ENCODE results near the gene FAM107A. TPM values are rescaled to one million over a fixed set of nuclear protein-coding genes. Genes with fewer than 3 reads are reported as not detected.

FAM107A gene
- total RNA-seq, 1 donor from 2014 or later: not detected

DNA sequence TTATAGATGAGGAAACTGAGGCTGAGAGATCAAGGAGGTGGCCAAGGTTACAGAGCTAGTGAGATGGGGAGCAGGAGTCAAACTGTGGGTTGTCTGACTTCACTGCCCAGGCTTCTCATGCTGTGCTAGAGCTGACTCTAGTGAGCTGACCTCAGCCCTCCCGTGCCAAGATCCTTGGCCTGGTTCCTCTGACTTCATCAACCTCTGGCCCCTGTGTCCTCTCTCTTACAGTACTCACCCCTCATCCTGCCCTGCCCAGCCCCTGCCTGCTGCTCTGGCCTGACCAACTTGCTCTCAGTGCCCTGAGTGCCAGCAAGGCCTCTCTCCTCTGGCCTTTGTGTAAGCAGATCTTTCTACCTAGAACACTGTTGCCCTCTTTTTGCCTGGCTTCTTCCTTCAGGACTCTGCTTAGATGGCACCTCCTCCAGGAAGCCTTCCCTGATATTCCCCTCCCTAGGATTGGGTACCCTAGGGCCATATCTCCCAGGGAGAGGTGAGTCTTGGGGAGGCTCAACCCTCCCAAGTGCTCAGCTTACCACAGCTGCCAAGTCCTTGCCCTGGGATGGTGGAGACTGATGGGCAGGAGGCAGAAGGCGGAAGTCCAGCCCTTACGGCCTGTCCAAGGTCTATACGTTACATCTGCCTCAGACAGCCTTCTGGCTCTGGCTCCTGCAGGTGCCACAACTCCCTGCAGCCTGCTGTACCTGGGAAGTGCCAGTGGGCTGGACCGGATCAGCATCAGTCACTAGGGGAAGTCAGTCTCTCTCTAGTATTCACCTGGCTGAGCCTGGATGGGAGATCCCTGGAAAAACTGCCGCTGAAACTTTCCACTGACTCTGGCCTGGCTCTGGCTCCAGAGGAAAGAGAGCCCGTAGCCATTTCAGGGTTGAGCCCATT is 36.3 kb upstream of the FAM107A start:
- peaks cover 16% of the 10 kb centered on the region for H3K4me1 Mint-ChIP-seq (ENCODE audit: unreplicated experiment)
- no peaks in the 10 kb centered on the region for H3K36me3 Mint-ChIP-seq (ENCODE audit: unreplicated experiment)
- no peak for DNase-seq (ENCODE audit: extremely low spot score, unreplicated experiment)
- H3K27me3 Mint-ChIP-seq (ENCODE audit: unreplicated experiment): no peaks in the 10 kb centered on the region
- TF ChIP-seq, protein P1, sequence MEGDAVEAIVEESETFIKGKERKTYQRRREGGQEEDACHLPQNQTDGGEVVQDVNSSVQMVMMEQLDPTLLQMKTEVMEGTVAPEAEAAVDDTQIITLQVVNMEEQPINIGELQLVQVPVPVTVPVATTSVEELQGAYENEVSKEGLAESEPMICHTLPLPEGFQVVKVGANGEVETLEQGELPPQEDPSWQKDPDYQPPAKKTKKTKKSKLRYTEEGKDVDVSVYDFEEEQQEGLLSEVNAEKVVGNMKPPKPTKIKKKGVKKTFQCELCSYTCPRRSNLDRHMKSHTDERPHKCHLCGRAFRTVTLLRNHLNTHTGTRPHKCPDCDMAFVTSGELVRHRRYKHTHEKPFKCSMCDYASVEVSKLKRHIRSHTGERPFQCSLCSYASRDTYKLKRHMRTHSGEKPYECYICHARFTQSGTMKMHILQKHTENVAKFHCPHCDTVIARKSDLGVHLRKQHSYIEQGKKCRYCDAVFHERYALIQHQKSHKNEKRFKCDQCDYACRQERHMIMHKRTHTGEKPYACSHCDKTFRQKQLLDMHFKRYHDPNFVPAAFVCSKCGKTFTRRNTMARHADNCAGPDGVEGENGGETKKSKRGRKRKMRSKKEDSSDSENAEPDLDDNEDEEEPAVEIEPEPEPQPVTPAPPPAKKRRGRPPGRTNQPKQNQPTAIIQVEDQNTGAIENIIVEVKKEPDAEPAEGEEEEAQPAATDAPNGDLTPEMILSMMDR (IDR thresholded peaks at IDR 0.05): no peak
- no peak overlapping the region for H3K27ac Mint-ChIP-seq (ENCODE audit: unreplicated experiment)
- no peak overlapping the region for H3K4me3 Mint-ChIP-seq (ENCODE audit: unreplicated experiment)
- H3K9me3 Mint-ChIP-seq (ENCODE audit: unreplicated experiment): no peaks in the 10 kb centered on the region

DNA sequence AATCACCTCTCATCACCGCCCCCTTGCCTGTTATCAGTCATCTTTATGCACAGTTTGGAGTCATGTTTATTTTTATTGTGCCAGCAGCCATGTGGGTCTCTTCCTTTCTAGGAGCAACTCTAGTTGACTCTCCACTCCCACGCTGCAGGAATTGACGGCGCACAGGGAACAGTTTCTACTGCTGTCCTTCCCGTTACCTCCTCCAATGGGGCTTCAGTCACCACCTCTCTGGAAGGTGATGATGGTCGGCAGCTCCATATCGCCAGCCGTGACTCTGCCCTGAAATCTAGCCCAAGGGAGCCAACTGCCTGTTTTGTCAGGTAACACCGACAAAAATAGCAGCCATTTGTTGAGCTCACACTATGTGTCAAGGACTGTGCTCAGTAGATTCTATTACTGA is 35.6 kb upstream of the FAM107A start:
- TF ChIP-seq, protein P1 (IDR thresholded peaks at IDR 0.05): no peak
- Mint-ChIP-seq H3K4me1 (ENCODE audit: unreplicated experiment) (peaks cover 11% of the 10 kb centered on the region), H3K27me3 (ENCODE audit: unreplicated experiment) (no peaks in the 10 kb centered on the region), H3K9me3 (ENCODE audit: unreplicated experiment) (no peaks in the 10 kb centered on the region), H3K27ac (ENCODE audit: unreplicated experiment) (no peak overlapping the region), H3K4me3 (ENCODE audit: unreplicated experiment) (no peak overlapping the region), H3K36me3 (ENCODE audit: unreplicated experiment) (no peaks in the 10 kb centered on the region)
- DNase-seq (ENCODE audit: extremely low spot score, unreplicated experiment): no peak

DNA sequence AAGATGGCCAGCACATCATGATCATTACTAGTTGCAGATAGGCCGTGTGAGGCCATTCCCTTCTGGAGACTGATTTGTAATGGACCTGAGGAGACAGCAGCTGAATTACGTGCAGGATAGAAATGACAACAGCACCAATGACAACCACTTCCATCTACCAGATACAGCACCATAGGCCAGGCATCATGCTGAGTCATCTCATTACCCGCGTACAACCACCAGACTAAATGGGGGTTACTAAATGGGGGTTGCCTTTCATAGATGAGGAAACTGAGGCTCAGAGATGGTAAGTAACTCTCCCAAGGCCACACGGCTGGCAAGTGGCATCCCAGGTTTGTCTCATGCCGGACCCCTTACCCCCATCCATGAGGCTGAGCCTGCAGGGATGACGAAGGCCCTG is 32.8 kb upstream of the FAM107A start:
- no peaks in the 10 kb centered on the region for H3K36me3 Mint-ChIP-seq (ENCODE audit: unreplicated experiment)
- peaks cover 4% of the 10 kb centered on the region for H3K9me3 Mint-ChIP-seq (ENCODE audit: unreplicated experiment)
- peaks cover 11% of the 10 kb centered on the region for H3K27me3 Mint-ChIP-seq (ENCODE audit: unreplicated experiment)

DNA sequence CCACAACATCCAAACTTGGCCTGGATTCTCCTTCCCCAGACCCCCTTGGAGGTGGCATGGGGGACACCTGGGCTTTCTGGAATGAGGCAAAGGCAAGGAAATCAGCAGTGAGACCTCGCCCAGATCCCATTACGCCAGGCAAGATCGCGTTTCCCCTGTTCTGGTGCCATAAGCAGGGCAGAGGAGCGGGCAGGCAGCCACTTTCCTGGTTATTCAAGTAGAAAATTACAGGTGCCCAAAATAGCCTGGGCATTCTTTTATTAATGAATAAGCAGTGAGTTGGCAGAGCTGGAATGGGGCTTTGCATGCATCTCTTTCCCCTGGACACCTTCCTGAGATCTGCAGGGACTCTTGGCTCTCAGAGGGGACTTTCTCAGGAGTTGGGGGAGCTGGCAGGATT is 31.5 kb upstream of the FAM107A start:
- no peaks in the 10 kb centered on the region for H3K36me3 Mint-ChIP-seq (ENCODE audit: unreplicated experiment)
- no peak overlapping the region for H3K4me3 Mint-ChIP-seq (ENCODE audit: unreplicated experiment)
- no peak for DNase-seq (ENCODE audit: extremely low spot score, unreplicated experiment)
- H3K4me1 Mint-ChIP-seq (ENCODE audit: unreplicated experiment): no peaks in the 10 kb centered on the region
- H3K9me3 Mint-ChIP-seq (ENCODE audit: unreplicated experiment): peaks cover 4% of the 10 kb centered on the region
- TF ChIP-seq, protein P1 (IDR thresholded peaks at IDR 0.05): no peak
- no peak overlapping the region for H3K27ac Mint-ChIP-seq (ENCODE audit: unreplicated experiment)
- H3K27me3 Mint-ChIP-seq (ENCODE audit: unreplicated experiment): peaks cover 22% of the 10 kb centered on the region

More for the DNA sequence above, 32.8 kb upstream of the FAM107A start:
- TF ChIP-seq, protein P1 (IDR thresholded peaks at IDR 0.05): no peak
- H3K27ac Mint-ChIP-seq (ENCODE audit: unreplicated experiment): no peak overlapping the region
- DNase-seq (ENCODE audit: extremely low spot score, unreplicated experiment): no peak
- no peaks in the 10 kb centered on the region for H3K4me1 Mint-ChIP-seq (ENCODE audit: unreplicated experiment)
- H3K4me3 Mint-ChIP-seq (ENCODE audit: unreplicated experiment): no peak overlapping the region

DNA sequence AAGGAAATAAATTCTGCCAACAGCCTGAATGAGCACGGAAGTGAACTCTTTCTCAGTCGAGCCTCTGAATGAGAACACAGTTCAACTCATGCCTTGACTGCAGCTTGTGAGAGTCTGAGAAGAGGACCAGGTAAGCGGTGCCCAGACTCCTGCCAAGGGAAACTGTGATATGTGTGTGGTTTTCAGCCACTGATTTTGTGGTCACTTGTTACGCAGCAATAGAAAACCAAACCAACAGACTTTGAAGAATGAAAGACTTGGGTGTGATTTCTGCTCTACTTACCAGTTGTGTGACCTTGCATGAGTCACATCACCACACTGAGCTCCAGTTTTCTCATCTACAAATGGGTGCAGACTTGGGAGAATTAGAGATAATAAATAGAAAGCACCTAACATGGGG is 30.6 kb upstream of the FAM107A start:
- Mint-ChIP-seq H3K36me3 (ENCODE audit: unreplicated experiment) (no peaks in the 10 kb centered on the region), H3K4me1 (ENCODE audit: unreplicated experiment) (no peaks in the 10 kb centered on the region), H3K27ac (ENCODE audit: unreplicated experiment) (no peak overlapping the region), H3K9me3 (ENCODE audit: unreplicated experiment) (peaks cover 4% of the 10 kb centered on the region), H3K4me3 (ENCODE audit: unreplicated experiment) (no peak overlapping the region), H3K27me3 (ENCODE audit: unreplicated experiment) (peaks cover 30% of the 10 kb centered on the region)
- TF ChIP-seq, protein P1 (IDR thresholded peaks at IDR 0.05): no peak
- no peak for DNase-seq (ENCODE audit: extremely low spot score, unreplicated experiment)

All from osteocyte (in vitro differentiated cells).